H9 (cell line): ENCODE data around the gene ATG7. TPM values are rescaled to one million over a fixed set of nuclear protein-coding genes. Genes with fewer than 3 reads are reported as not detected.

Experiments used
- DNase-seq: peaks from one replicate; pipeline ENCODE4 v3.0.0-alpha.2; 2017
- H2AFZ ChIP-seq: one replicate; pipeline ENCODE4 v1.6.1; 2013; ENCODE audit warnings: mild to moderate bottlenecking, low read length, control low read depth, moderate library complexity
- H2AK5ac ChIP-seq: 2 replicates; pipeline ENCODE4 v1.6.1; 2013; ENCODE audit warnings: low read length, control low read depth, mixed read lengths; ENCODE audit not compliant: insufficient read length
- H2BK120ac ChIP-seq: one replicate; pipeline ENCODE4 v1.6.1; 2013; ENCODE audit warnings: low read depth, mild to moderate bottlenecking, low read length, control low read depth, inconsistent platforms; ENCODE audit not compliant: poor library complexity, severe bottlenecking
- H2BK12ac ChIP-seq: 2 replicates; pipeline ENCODE4 v1.6.1; 2013; ENCODE audit warnings: low read length, control low read depth, mixed read lengths, low read depth; ENCODE audit not compliant: insufficient read length
- H2BK15ac ChIP-seq: 2 replicates; pipeline ENCODE4 v1.6.1; 2013; ENCODE audit warnings: low read depth, low read length, control low read depth
- H2BK20ac ChIP-seq: one replicate; pipeline ENCODE4 v1.6.1; 2013; ENCODE audit warnings: low read depth, mild to moderate bottlenecking, low read length, control low read depth, inconsistent platforms; ENCODE audit not compliant: poor library complexity, severe bottlenecking
- H2BK5ac ChIP-seq: 2 replicates; pipeline ENCODE4 v1.6.1; 2013; ENCODE audit warnings: low read length, control low read depth, mixed read lengths; ENCODE audit not compliant: insufficient read length
- H3K14ac ChIP-seq: 2 replicates; pipeline ENCODE4 v1.6.1; 2013; ENCODE audit warnings: low read length, control low read depth; ENCODE audit not compliant: insufficient read depth
- H3K18ac ChIP-seq: 2 replicates; pipeline ENCODE4 v1.6.1; 2013; ENCODE audit warnings: low read depth, mild to moderate bottlenecking, mixed read lengths, low read length, control low read depth; ENCODE audit not compliant: insufficient read length
- H3K23ac ChIP-seq: 2 replicates; pipeline ENCODE4 v1.6.1; 2013; ENCODE audit warnings: low read length, control low read depth, mixed read lengths, low read depth; ENCODE audit not compliant: insufficient read length
- H3K23me2 ChIP-seq: 2 replicates; pipeline ENCODE4 v1.6.1; 2013; ENCODE audit warnings: low read depth, mild to moderate bottlenecking, mixed read lengths, low read length, control low read depth; ENCODE audit not compliant: insufficient read length, poor library complexity, severe bottlenecking
- H3K27ac ChIP-seq: 2 replicates; pipeline ENCODE4 v1.5.1; 2013; ENCODE audit warnings: low read length, control low read depth, mixed read lengths, low read depth; ENCODE audit not compliant: insufficient read length
- H3K27me3 ChIP-seq: 2 replicates; pipeline ENCODE4 v1.6.1; 2013; ENCODE audit warnings: low read length, control low read depth, inconsistent platforms; ENCODE audit not compliant: insufficient read depth
- H3K4ac ChIP-seq: 2 replicates; pipeline ENCODE4 v1.6.1; 2013; ENCODE audit warnings: low read depth, mild to moderate bottlenecking, control low read depth, inconsistent platforms, low read length, moderate library complexity
- H3K4me1 ChIP-seq: 2 replicates; pipeline ENCODE4 v1.6.1; 2013; ENCODE audit warnings: low read length, control low read depth, inconsistent platforms; ENCODE audit not compliant: insufficient read depth
- H3K4me2 ChIP-seq: 2 replicates; pipeline ENCODE4 v1.6.1; 2013; ENCODE audit warnings: low read length, control low read depth, mixed read lengths; ENCODE audit not compliant: insufficient read length, insufficient read depth
- H3K56ac ChIP-seq: 2 replicates; pipeline ENCODE4 v1.6.1; 2013; ENCODE audit warnings: low read depth, mild to moderate bottlenecking, mixed read lengths, low read length, control low read depth; ENCODE audit not compliant: insufficient read length
- H3K79me1 ChIP-seq: 2 replicates; pipeline ENCODE4 v1.6.1; 2013; ENCODE audit warnings: low read depth, mild to moderate bottlenecking, moderate library complexity, low read length, control low read depth, inconsistent platforms; ENCODE audit not compliant: insufficient read depth, poor library complexity, severe bottlenecking
- H3K79me2 ChIP-seq: 2 replicates; pipeline ENCODE4 v1.6.1; 2013; ENCODE audit warnings: low read length, control low read depth, inconsistent platforms; ENCODE audit not compliant: insufficient read depth
- H3K9ac ChIP-seq: 2 replicates; pipeline ENCODE4 v1.6.1; 2013; ENCODE audit warnings: low read length, control low read depth, mixed read lengths; ENCODE audit not compliant: insufficient read length; ENCODE audit errors: extremely low read depth
- H3K9me3 ChIP-seq: one replicate; pipeline ENCODE4 v1.6.1; 2013; ENCODE audit warnings: low read depth, low read length, inconsistent platforms; ENCODE audit not compliant: control insufficient read depth
- H3T11ph ChIP-seq: one replicate; pipeline ENCODE4 v1.6.1; 2013; ENCODE audit warnings: mild to moderate bottlenecking, low read length, control low read depth, inconsistent platforms
- H4K20me1 ChIP-seq: one replicate; pipeline ENCODE4 v1.6.1; 2013; ENCODE audit not compliant: control insufficient read depth, insufficient read length, insufficient read depth
- H4K5ac ChIP-seq: 2 replicates; pipeline ENCODE4 v1.6.1; 2013; ENCODE audit warnings: low read depth, mild to moderate bottlenecking, mixed read lengths, low read length, control low read depth; ENCODE audit not compliant: insufficient read length
- H4K8ac ChIP-seq: replicated peaks from 2 replicates; pipeline ENCODE4 v1.6.1; 2013; ENCODE audit warnings: low read length, control low read depth, mixed read lengths, low read depth; ENCODE audit not compliant: insufficient read length
- H4K91ac ChIP-seq: 2 replicates; pipeline ENCODE4 v1.6.1; 2013; ENCODE audit warnings: low read depth, mild to moderate bottlenecking, moderate library complexity, mixed read lengths, low read length, control low read depth; ENCODE audit not compliant: insufficient read length
- H3K27ac Mint-ChIP-seq, 3 experiments: 2 replicates in 2 of 3; 3 replicates in 1 of 3; pipeline ENCODE4 v1.8.0; 2020 to 2021; ENCODE audit warnings: mixed read lengths in 3 of 3, mild to moderate bottlenecking in 1 of 3, moderate library complexity in 1 of 3
- H3K27me3 Mint-ChIP-seq: 2 replicates; pipeline ENCODE4 v1.8.0; 2021; ENCODE audit warnings: low read depth, mild to moderate bottlenecking, moderate library complexity, mixed read lengths
- H3K36me3 Mint-ChIP-seq, 3 experiments: 2 replicates in 2 of 3; 3 replicates in 1 of 3; pipeline ENCODE4 v1.8.0; 2020 to 2021; ENCODE audit warnings: low read depth in 3 of 3, mixed read lengths in 3 of 3; ENCODE audit not compliant: insufficient read depth in 1 of 3
- H3K4me1 Mint-ChIP-seq, 2 experiments: 2 replicates each; pipeline ENCODE4 v1.8.0; 2020; ENCODE audit warnings: mixed read lengths in 2 of 2
- H3K4me3 Mint-ChIP-seq, 2 experiments: 2 replicates in 1 of 2; 3 replicates in 1 of 2; pipeline ENCODE4 v1.8.0; 2020 to 2021; ENCODE audit warnings: mild to moderate bottlenecking in 2 of 2, mixed read lengths in 2 of 2, moderate library complexity in 1 of 2
- H3K9me3 Mint-ChIP-seq, 2 experiments: 2 replicates in 1 of 2; 3 replicates in 1 of 2; pipeline ENCODE4 v1.8.0; 2020; ENCODE audit warnings: mild to moderate bottlenecking in 2 of 2, mixed read lengths in 2 of 2, moderate library complexity in 1 of 2
- CTCF ChIP-seq: fragments of 200-600 bp; sonication (generic); conservative IDR thresholded peaks from 3 replicates; pipeline ENCODE4 v1.8.0; 2021; ENCODE audit warnings: antibody characterized with exemption, mild to moderate bottlenecking
- WGBS: extraction: QIAGEN DNeasy Blood & Tissue Kit; methylation state at CpG from one replicate; pipeline ENCODE4 v1.1.7; 2013; ENCODE audit warnings: missing lambda C conversion rate, low lambda C conversion rate, mixed read lengths; ENCODE audit not compliant: insufficient read length; ENCODE audit errors: extremely low coverage; 5-methylcytosine and 5-hydroxymethylcytosine counted together
- total RNA-seq: library from RNA; stranded (reverse); gene quantifications from 2 replicates; pipeline ENCODE4 v1.2.1, GENCODE V29; 2021

The ATG7 gene
- total RNA-seq, 1 experiment from 2014 or later, result 17.9 TPM

GRCh38 chr3:11235385-11235784 lies 36.8 kb upstream of the ATG7 start:
- H3K56ac ChIP-seq, result no peak overlapping the region
- H3K9ac ChIP-seq, result no peak overlapping the region
- H3K14ac ChIP-seq, result no peak overlapping the region
- no peaks in the 10 kb centered on the region; the same call in 1 of the 2 replicates for H3K4me1 ChIP-seq
- no peaks in the 10 kb centered on the region for H3K23me2 ChIP-seq
- no peak overlapping the region for H2BK20ac ChIP-seq
- H3K9me3 ChIP-seq, result no peaks in the 10 kb centered on the region
- no peaks in the 10 kb centered on the region for H3K79me1 ChIP-seq
- H4K20me1 ChIP-seq, result no peaks in the 10 kb centered on the region
- Mint-ChIP-seq H3K27ac (no peak overlapping the region; a peak in 1 of 7 replicates), H3K9me3 (no peaks in the 10 kb centered on the region; a peak in 1 of 5 replicates), H3K4me3 (no peak overlapping the region), H3K4me1 (peaks cover 3 to 6% of the 10 kb centered on the region in 2 experiments), H3K36me3 (no peaks in the 10 kb centered on the region; a peak in 1 of 7 replicates), H3K27me3 (peaks cover 2% of the 10 kb centered on the region)
- H3K27me3 ChIP-seq, result no peaks in the 10 kb centered on the region
- no peak for DNase-seq
- no peak overlapping the region for H4K91ac ChIP-seq
- H2AFZ ChIP-seq, result no peak overlapping the region
- H3K18ac ChIP-seq, result no peak overlapping the region
- no peak overlapping the region for H3K23ac ChIP-seq
- H3K4me2 ChIP-seq, result no peak overlapping the region
- H2BK120ac ChIP-seq, result no peak overlapping the region
- no peak overlapping the region for H2BK12ac ChIP-seq
- no peak overlapping the region for H2BK5ac ChIP-seq
- H2BK15ac ChIP-seq, result no peak overlapping the region
- no peak overlapping the region for H3K4ac ChIP-seq
- no peak overlapping the region for H3T11ph ChIP-seq
- H2AK5ac ChIP-seq, result no peak overlapping the region
- no peak overlapping the region for H4K8ac ChIP-seq
- H3K27ac ChIP-seq, result no peak overlapping the region
- TF ChIP-seq CTCF, result no peak
- no peaks in the 10 kb centered on the region for H3K79me2 ChIP-seq
- H4K5ac ChIP-seq, result no peak overlapping the region
- WGBS, result no CpG with 5 or more reads among the region's 8 CpGs
